ENCODE data around the gene HECW1. TPM values are rescaled to one million over a fixed set of nuclear protein-coding genes. Genes with fewer than 3 reads are reported as not detected.

The HECW1 gene
- polyA plus RNA-seq, 4 donors: under 0.01 to 0.10 (median 0.03) TPM; not detected in 1

DNA sequence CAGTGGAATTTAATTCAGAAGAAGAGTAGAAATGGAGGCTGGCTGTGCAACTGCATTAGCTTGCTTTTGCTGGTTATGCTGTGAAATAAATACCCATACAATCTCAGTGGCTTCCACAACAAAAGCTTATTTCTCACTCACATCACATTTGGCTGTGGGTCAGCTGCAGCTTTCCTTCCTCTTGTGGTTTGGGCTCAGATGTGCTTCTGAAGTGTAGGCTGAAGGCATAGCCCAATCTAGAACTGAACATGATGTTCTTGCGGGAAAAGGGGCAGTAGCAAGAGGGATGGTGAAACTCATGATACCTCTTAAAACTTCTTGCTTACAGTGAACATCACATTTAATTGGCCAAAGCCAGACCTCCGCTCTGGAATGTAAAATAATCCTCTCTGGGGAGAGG, 119.9 kb downstream of the HECW1 start:
- no peaks in the 10 kb centered on the region for H3K27me3 ChIP-seq (ENCODE audit: control insufficient read depth in 3 of 3, insufficient read depth in 3 of 3, low read length in 3 of 3)
- 76 to 79% (median 77%) methylated on average over 2 of the region's 2 CpGs for WGBS, 3 donors
- H3K4me3 ChIP-seq (ENCODE audit: low read depth in 1 of 3, low read length in 3 of 3): no peak overlapping the region
- H3K9me3 ChIP-seq (ENCODE audit: control insufficient read depth in 2 of 2, insufficient read depth in 1 of 2, low read depth in 1 of 2, low read length in 1 of 2): no peaks in the 10 kb centered on the region
- DNase-seq (no peak), FAIRE-seq (no peak)
- no peak overlapping the region for H3K27ac ChIP-seq (ENCODE audit: low read depth in 1 of 3, low read length in 2 of 3)
- H3K4me1 ChIP-seq (ENCODE audit: control insufficient read depth in 3 of 3, insufficient read depth in 2 of 3, low read depth in 1 of 3, low read length in 2 of 3): no peaks in the 10 kb centered on the region
- no peaks in the 10 kb centered on the region for H3K36me3 ChIP-seq (ENCODE audit: control insufficient read depth in 3 of 3, insufficient read depth in 2 of 3, low read depth in 1 of 3, low read length in 3 of 3)

DNA sequence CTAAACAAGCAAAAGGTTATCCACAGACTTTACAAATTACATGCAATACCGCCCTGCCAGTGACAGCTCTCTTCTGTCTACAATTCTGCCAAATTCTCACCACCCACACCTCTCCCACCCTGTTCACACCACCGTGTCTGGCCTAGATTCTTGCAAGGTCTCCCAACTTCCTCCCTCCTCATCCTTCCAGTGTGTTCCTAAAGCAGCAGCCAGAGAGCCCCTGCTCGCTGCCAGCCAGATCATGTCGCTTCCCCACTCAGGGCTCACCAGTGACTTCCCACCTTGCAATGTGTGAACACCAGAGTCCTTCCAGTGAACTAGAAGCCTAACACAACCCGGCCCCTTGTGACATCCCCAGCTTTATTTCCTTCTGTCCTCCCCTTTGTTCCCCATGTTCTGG, 121.6 kb downstream of the HECW1 start:
- DNase-seq (no peak), FAIRE-seq (no peak)
- Histone ChIP-seq H3K27me3 (ENCODE audit: control insufficient read depth in 3 of 3, insufficient read depth in 3 of 3, low read length in 3 of 3) (no peaks in the 10 kb centered on the region), H3K4me1 (ENCODE audit: control insufficient read depth in 3 of 3, insufficient read depth in 2 of 3, low read depth in 1 of 3, low read length in 2 of 3) (no peaks in the 10 kb centered on the region), H3K36me3 (ENCODE audit: control insufficient read depth in 3 of 3, insufficient read depth in 2 of 3, low read depth in 1 of 3, low read length in 3 of 3) (no peaks in the 10 kb centered on the region), H3K4me3 (ENCODE audit: low read depth in 1 of 3, low read length in 3 of 3) (no peak overlapping the region), H3K9me3 (ENCODE audit: control insufficient read depth in 2 of 2, insufficient read depth in 1 of 2, low read depth in 1 of 2, low read length in 1 of 2) (no peaks in the 10 kb centered on the region), H3K27ac (ENCODE audit: low read depth in 1 of 3, low read length in 2 of 3) (no peak overlapping the region)
- 57 to 66% (median 58%) methylated on average over 5 of the region's 5 CpGs for WGBS, 3 donors

DNA sequence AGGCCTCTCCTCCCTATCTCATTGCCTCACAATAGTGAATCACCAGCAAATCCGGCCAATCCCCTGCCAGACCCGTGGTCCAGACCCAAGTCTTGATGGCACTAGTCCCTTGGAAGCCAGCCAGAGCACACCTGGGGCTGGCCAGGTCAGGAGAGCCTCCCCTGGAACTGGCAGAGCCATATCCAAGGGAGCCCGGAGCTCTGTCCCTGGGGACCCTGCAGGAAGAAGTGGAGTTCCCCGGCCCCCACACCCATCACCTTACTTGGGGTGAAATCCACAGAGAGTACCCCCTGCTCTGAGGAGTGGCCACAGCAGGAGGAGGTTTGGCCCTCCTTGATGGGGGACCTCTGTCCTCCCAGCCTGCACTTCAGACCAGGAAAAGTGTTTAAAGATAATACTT, 122.5 kb downstream of the HECW1 start:
- DNase-seq (no peak), FAIRE-seq (no peak)
- H3K27ac ChIP-seq (ENCODE audit: low read depth in 1 of 3, low read length in 2 of 3): no peak overlapping the region
- H3K36me3 ChIP-seq (ENCODE audit: control insufficient read depth in 3 of 3, insufficient read depth in 2 of 3, low read depth in 1 of 3, low read length in 3 of 3): no peaks in the 10 kb centered on the region
- WGBS, 3 donors: 44 to 71% (median 55%) methylated on average over 4 of the region's 4 CpGs
- H3K9me3 ChIP-seq (ENCODE audit: control insufficient read depth in 2 of 2, insufficient read depth in 1 of 2, low read depth in 1 of 2, low read length in 1 of 2): no peaks in the 10 kb centered on the region
- H3K4me1 ChIP-seq (ENCODE audit: control insufficient read depth in 3 of 3, insufficient read depth in 2 of 3, low read depth in 1 of 3, low read length in 2 of 3): no peaks in the 10 kb centered on the region
- H3K4me3 ChIP-seq (ENCODE audit: low read depth in 1 of 3, low read length in 3 of 3): no peak overlapping the region
- H3K27me3 ChIP-seq (ENCODE audit: control insufficient read depth in 3 of 3, insufficient read depth in 3 of 3, low read length in 3 of 3): no peaks in the 10 kb centered on the region

DNA sequence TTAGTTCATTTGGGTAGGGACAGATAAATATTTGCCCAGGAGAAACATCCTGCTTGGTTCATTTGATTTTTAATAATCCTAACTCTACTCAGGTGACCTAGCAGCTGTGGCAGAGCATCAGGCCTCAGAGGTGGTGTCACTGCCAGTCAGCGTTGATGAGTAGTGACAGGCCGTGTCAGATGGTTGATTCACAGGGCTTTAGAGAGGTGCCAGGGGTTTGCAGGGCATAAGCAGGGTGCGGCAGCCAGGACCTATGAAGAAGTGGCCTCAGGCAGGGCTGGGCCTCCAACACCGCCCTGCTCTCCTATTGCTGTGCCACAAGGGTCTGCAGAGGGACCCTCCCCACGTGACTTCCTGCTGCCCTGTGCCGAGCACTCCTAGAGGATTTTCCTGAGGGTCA, 128.1 kb downstream of the HECW1 start:
- Histone ChIP-seq H3K4me1 (ENCODE audit: control insufficient read depth in 3 of 3, insufficient read depth in 2 of 3, low read depth in 1 of 3, low read length in 2 of 3) (no peaks in the 10 kb centered on the region), H3K4me3 (ENCODE audit: low read depth in 1 of 3, low read length in 3 of 3) (no peak overlapping the region), H3K27me3 (ENCODE audit: control insufficient read depth in 3 of 3, insufficient read depth in 3 of 3, low read length in 3 of 3) (no peaks in the 10 kb centered on the region), H3K36me3 (ENCODE audit: control insufficient read depth in 3 of 3, insufficient read depth in 2 of 3, low read depth in 1 of 3, low read length in 3 of 3) (no peaks in the 10 kb centered on the region), H3K27ac (ENCODE audit: low read depth in 1 of 3, low read length in 2 of 3) (no peak overlapping the region), H3K9me3 (ENCODE audit: control insufficient read depth in 2 of 2, insufficient read depth in 1 of 2, low read depth in 1 of 2, low read length in 1 of 2) (no peaks in the 10 kb centered on the region)
- 80 to 87% (median 85%) methylated on average over 6 of the region's 6 CpGs for WGBS, 3 donors
- DNase-seq (no peak), FAIRE-seq (no peak)

DNA sequence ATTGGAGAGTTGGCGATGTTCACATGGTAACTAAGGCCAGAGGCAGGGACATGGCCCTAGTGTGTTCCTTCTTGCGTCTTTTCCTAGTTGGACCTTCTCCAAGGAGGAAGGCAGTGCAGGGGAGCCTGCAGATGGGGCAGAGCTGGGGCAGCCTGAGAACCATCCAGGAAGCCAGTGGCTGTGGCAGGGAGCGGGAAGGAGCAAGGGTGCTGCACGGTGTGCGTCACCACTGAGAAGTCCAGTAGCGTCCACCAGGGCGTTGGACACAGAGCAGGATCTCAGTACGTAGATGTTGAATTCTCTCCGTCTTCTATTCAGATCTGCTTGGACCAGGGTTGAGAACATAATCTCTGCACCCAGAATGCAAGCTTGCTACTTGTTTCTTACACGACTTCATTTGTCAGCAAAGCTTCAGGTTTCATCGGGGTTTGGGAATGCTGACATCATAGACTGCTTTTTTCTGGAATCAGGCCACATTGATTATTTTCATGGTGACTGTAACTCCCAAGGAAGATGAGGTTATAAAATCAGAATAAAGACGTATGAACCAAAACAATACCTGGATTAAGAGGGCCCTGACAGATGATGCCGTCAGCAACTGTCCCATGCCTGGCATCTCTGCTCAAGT, 130.3 kb downstream of the HECW1 start:
- H3K27me3 ChIP-seq (ENCODE audit: control insufficient read depth in 3 of 3, insufficient read depth in 3 of 3, low read length in 3 of 3): no peaks in the 10 kb centered on the region
- 88 to 91% (median 90%) methylated on average over 13 of the region's 13 CpGs for WGBS, 3 donors
- no peaks in the 10 kb centered on the region for H3K9me3 ChIP-seq (ENCODE audit: control insufficient read depth in 2 of 2, insufficient read depth in 1 of 2, low read depth in 1 of 2, low read length in 1 of 2)
- no peak overlapping the region for H3K4me3 ChIP-seq (ENCODE audit: low read depth in 1 of 3, low read length in 3 of 3)
- DNase-seq (no peak), FAIRE-seq (no peak)
- no peak overlapping the region for H3K27ac ChIP-seq (ENCODE audit: low read depth in 1 of 3, low read length in 2 of 3)
- H3K36me3 ChIP-seq (ENCODE audit: control insufficient read depth in 3 of 3, insufficient read depth in 2 of 3, low read depth in 1 of 3, low read length in 3 of 3): no peaks in the 10 kb centered on the region
- H3K4me1 ChIP-seq (ENCODE audit: control insufficient read depth in 3 of 3, insufficient read depth in 2 of 3, low read depth in 1 of 3, low read length in 2 of 3): no peaks in the 10 kb centered on the region

GRCh38 chr7:43244232-43244631, 131.8 kb downstream of the HECW1 start:
- no peak for DNase-seq
- H3K36me3 ChIP-seq (ENCODE audit: control insufficient read depth in 3 of 3, insufficient read depth in 2 of 3, low read depth in 1 of 3, low read length in 3 of 3): no peaks in the 10 kb centered on the region
- H3K4me3 ChIP-seq (ENCODE audit: low read depth in 1 of 3, low read length in 3 of 3): no peak overlapping the region
- WGBS, 3 donors: 74 to 85% (median 80%) methylated on average over 3 of the region's 3 CpGs
- no peaks in the 10 kb centered on the region for H3K4me1 ChIP-seq (ENCODE audit: control insufficient read depth in 3 of 3, insufficient read depth in 2 of 3, low read depth in 1 of 3, low read length in 2 of 3)
- no peak overlapping the region for H3K27ac ChIP-seq (ENCODE audit: low read depth in 1 of 3, low read length in 2 of 3)
- no peak for FAIRE-seq
- no peaks in the 10 kb centered on the region for H3K27me3 ChIP-seq (ENCODE audit: control insufficient read depth in 3 of 3, insufficient read depth in 3 of 3, low read length in 3 of 3)
- H3K9me3 ChIP-seq (ENCODE audit: control insufficient read depth in 2 of 2, insufficient read depth in 1 of 2, low read depth in 1 of 2, low read length in 1 of 2): no peaks in the 10 kb centered on the region

GRCh38 chr7:43244784-43245183, 132.3 kb downstream of the HECW1 start:
- H3K27me3 ChIP-seq (ENCODE audit: control insufficient read depth in 3 of 3, insufficient read depth in 3 of 3, low read length in 3 of 3): no peaks in the 10 kb centered on the region
- H3K4me1 ChIP-seq (ENCODE audit: control insufficient read depth in 3 of 3, insufficient read depth in 2 of 3, low read depth in 1 of 3, low read length in 2 of 3): peaks cover 0 to 2% (median 0%) of the 10 kb centered on the region in 3 donors
- FAIRE-seq (no peak), DNase-seq (no peak)
- no peak overlapping the region for H3K4me3 ChIP-seq (ENCODE audit: low read depth in 1 of 3, low read length in 3 of 3)
- H3K9me3 ChIP-seq (ENCODE audit: control insufficient read depth in 2 of 2, insufficient read depth in 1 of 2, low read depth in 1 of 2, low read length in 1 of 2): no peaks in the 10 kb centered on the region
- H3K36me3 ChIP-seq (ENCODE audit: control insufficient read depth in 3 of 3, insufficient read depth in 2 of 3, low read depth in 1 of 3, low read length in 3 of 3): no peaks in the 10 kb centered on the region
- WGBS, 3 donors: 94 to 95% (median 95%) methylated on average over 6 of the region's 6 CpGs
- H3K27ac ChIP-seq (ENCODE audit: low read depth in 1 of 3, low read length in 2 of 3): no peak overlapping the region

GRCh38 chr7:43247757-43248156, 135.3 kb downstream of the HECW1 start:
- no peak overlapping the region for H3K27ac ChIP-seq (ENCODE audit: low read depth in 1 of 3, low read length in 2 of 3)
- no peaks in the 10 kb centered on the region for H3K36me3 ChIP-seq (ENCODE audit: control insufficient read depth in 3 of 3, insufficient read depth in 2 of 3, low read depth in 1 of 3, low read length in 3 of 3)
- H3K4me3 ChIP-seq (ENCODE audit: low read depth in 1 of 3, low read length in 3 of 3): no peak overlapping the region
- H3K27me3 ChIP-seq (ENCODE audit: control insufficient read depth in 3 of 3, insufficient read depth in 3 of 3, low read length in 3 of 3): no peaks in the 10 kb centered on the region
- DNase-seq (no peak), FAIRE-seq (no peak)
- H3K4me1 ChIP-seq (ENCODE audit: control insufficient read depth in 3 of 3, insufficient read depth in 2 of 3, low read depth in 1 of 3, low read length in 2 of 3): peaks cover 0 to 2% (median 0%) of the 10 kb centered on the region in 3 donors
- no peaks in the 10 kb centered on the region for H3K9me3 ChIP-seq (ENCODE audit: control insufficient read depth in 2 of 2, insufficient read depth in 1 of 2, low read depth in 1 of 2, low read length in 1 of 2)

DNA sequence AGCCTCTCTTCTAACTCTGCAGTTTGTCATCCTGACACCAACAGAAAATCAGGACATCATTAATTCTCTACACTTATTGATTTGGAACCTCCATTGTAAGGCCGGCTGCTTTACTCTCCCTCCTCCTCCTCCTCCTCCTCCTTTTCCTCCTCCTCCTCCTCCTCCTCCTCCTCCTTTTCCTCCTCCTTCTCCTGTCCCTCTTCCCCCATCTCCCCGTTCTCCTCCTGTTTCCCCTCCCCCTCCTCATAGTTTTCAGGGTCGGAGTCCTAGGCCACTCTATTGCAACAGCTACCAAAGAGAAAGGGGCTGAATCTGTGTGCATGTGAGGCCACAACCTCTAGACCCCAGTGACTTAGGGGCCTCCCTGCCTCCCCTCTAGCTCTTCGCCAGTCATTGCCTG, 136.1 kb downstream of the HECW1 start:
- no peak for DNase-seq

More for the DNA sequence above, 136.1 kb downstream of the HECW1 start:
- no peaks in the 10 kb centered on the region for H3K9me3 ChIP-seq (ENCODE audit: control insufficient read depth in 2 of 2, insufficient read depth in 1 of 2, low read depth in 1 of 2, low read length in 1 of 2)
- no peaks in the 10 kb centered on the region for H3K27me3 ChIP-seq (ENCODE audit: control insufficient read depth in 3 of 3, insufficient read depth in 3 of 3, low read length in 3 of 3)
- H3K36me3 ChIP-seq (ENCODE audit: control insufficient read depth in 3 of 3, insufficient read depth in 2 of 3, low read depth in 1 of 3, low read length in 3 of 3): no peaks in the 10 kb centered on the region
- no peak overlapping the region for H3K4me3 ChIP-seq (ENCODE audit: low read depth in 1 of 3, low read length in 3 of 3)
- FAIRE-seq: no peak
- 40 to 79% (median 64%) methylated on average over 3 to 4 of the region's 4 CpGs for WGBS, 3 donors
- no peak overlapping the region for H3K27ac ChIP-seq (ENCODE audit: low read depth in 1 of 3, low read length in 2 of 3)
- peaks cover 0 to 2% (median 0%) of the 10 kb centered on the region in 3 donors for H3K4me1 ChIP-seq (ENCODE audit: control insufficient read depth in 3 of 3, insufficient read depth in 2 of 3, low read depth in 1 of 3, low read length in 2 of 3)

All from small intestine (tissue), 7 donors.